ENCODE results near the gene PLXNA4. TPM values are rescaled to one million over a fixed set of nuclear protein-coding genes. Genes with fewer than 3 reads are reported as not detected.

PLXNA4 gene
- total RNA-seq, 2 donors from 2014 or later, result 0.41 to 2.8 TPM

GRCh38 chr7:132080967-132081668 is 495.2 kb downstream of the PLXNA4 start:
- no peaks in the 10 kb centered on the region for H3K4me1 ChIP-seq (replicated peaks)
- intact Hi-C loops (cut with DNase I), result loop anchor here (1.0 kb wide), 1 partner anchor 22 kb away; no protein-coding TSS in a partner anchor
- 73% methylated on average over 6 of the region's 6 CpGs for WGBS

GRCh38 chr7:132080467-132080866 is 495.8 kb downstream of the PLXNA4 start:
- intact Hi-C loops (cut with DNase I), result no loop called here
- H3K4me1 ChIP-seq (replicated peaks), result no peaks in the 10 kb centered on the region
- H3K4me3 ChIP-seq, result no peak overlapping the region
- no peak for DNase-seq (ENCODE audit: low spot score)
- H3K27me3 ChIP-seq (replicated peaks; ENCODE audit: insufficient read depth), result no peaks in the 10 kb centered on the region
- no peaks in the 10 kb centered on the region for H3K9me3 ChIP-seq
- WGBS, result 83% methylated on average over 1 of the region's 1 CpG
- H3K27ac ChIP-seq, result no peak overlapping the region
- TF ChIP-seq POLR2AphosphoS5 (IDR thresholded peaks at IDR 0.05) (no peak), CTCF (IDR thresholded peaks at IDR 0.05) (no peak), POLR2A (IDR thresholded peaks at IDR 0.05) (no peak)
- H3K36me3 ChIP-seq, result no peaks in the 10 kb centered on the region

More at GRCh38 chr7:132080967-132081668, 495.2 kb downstream of the PLXNA4 start:
- no peaks in the 10 kb centered on the region for H3K36me3 ChIP-seq
- H3K27me3 ChIP-seq (replicated peaks; ENCODE audit: insufficient read depth), result no peaks in the 10 kb centered on the region
- DNase-seq (ENCODE audit: low spot score), result no peak
- H3K4me3 ChIP-seq, result no peak overlapping the region
- no peak overlapping the region for H3K27ac ChIP-seq
- H3K9me3 ChIP-seq, result no peaks in the 10 kb centered on the region
- no peak for TF ChIP-seq CTCF (IDR thresholded peaks at IDR 0.05)
- no peak for TF ChIP-seq POLR2A (IDR thresholded peaks at IDR 0.05)
- no peak for TF ChIP-seq POLR2AphosphoS5 (IDR thresholded peaks at IDR 0.05)

- H3K27ac ChIP-seq, result no peak overlapping the region
- H3K9me3 ChIP-seq, result no peaks in the 10 kb centered on the region
- H3K27me3 ChIP-seq (replicated peaks; ENCODE audit: insufficient read depth), result no peaks in the 10 kb centered on the region
- DNase-seq (ENCODE audit: low spot score), result no peak
- 84% methylated on average over 8 of the region's 8 CpGs for WGBS
- TF ChIP-seq CTCF (IDR thresholded peaks at IDR 0.05) (no peak), POLR2AphosphoS5 (IDR thresholded peaks at IDR 0.05) (no peak), POLR2A (IDR thresholded peaks at IDR 0.05) (no peak)
- intact Hi-C loops (cut with DNase I), result no loop called here
- no peaks in the 10 kb centered on the region for H3K4me1 ChIP-seq (replicated peaks)
- H3K36me3 ChIP-seq, result no peaks in the 10 kb centered on the region
- no peak overlapping the region for H3K4me3 ChIP-seq
Measured at GRCh38 chr7:132078891-132079735, 497.2 kb downstream of the PLXNA4 start.

GRCh38 chr7:132077971-132078685 is 498.1 kb downstream of the PLXNA4 start:
- no peak for TF ChIP-seq CTCF (IDR thresholded peaks at IDR 0.05)
- TF ChIP-seq POLR2A (IDR thresholded peaks at IDR 0.05), result no peak
- no peak for TF ChIP-seq POLR2AphosphoS5 (IDR thresholded peaks at IDR 0.05)
- WGBS, result 64% methylated on average over 7 of the region's 7 CpGs
- Histone ChIP-seq H3K4me1 (replicated peaks) (no peaks in the 10 kb centered on the region), H3K4me3 (no peak overlapping the region), H3K9me3 (no peaks in the 10 kb centered on the region), H3K27me3 (replicated peaks; ENCODE audit: insufficient read depth) (no peaks in the 10 kb centered on the region), H3K36me3 (no peaks in the 10 kb centered on the region), H3K27ac (no peak overlapping the region)
- no peak for DNase-seq (ENCODE audit: low spot score)
- intact Hi-C loops (cut with DNase I), result no loop called here

Measured in prostate gland (tissue), 2 donors.